Testis (tissue), 2 donors: Measurements from ENCODE around the gene SCGB3A2.

Experiments used
- CTCF ChIP-seq, 3 experiments: fragments of 450-650 bp in 2 of 3; fragments of 200-600 bp in 1 of 3; sonication (generic) in 1 of 3; IDR thresholded peaks; one replicate each; pipeline ENCODE4 v1.5.1; 2016 to 2019; ENCODE audit warnings: antibody characterized with exemption in 3 of 3, mild to moderate bottlenecking in 2 of 3, moderate library complexity in 1 of 3
- POLR2A ChIP-seq: fragments of 450-650 bp; IDR thresholded peaks from one replicate; pipeline ENCODE4 v1.6.1; 2017; ENCODE audit warnings: antibody characterized with exemption, mild to moderate bottlenecking, moderate library complexity

GRCh38 chr5:147835386-147835798, 43.1 kb upstream of the SCGB3A2 start:
- no peak for TF ChIP-seq CTCF (IDR thresholded peaks at IDR 0.05)
- TF ChIP-seq POLR2A: no peak
